Endodermal cell (in vitro differentiated cells): Measurements from ENCODE around the gene UBE2QL1. TPM values are rescaled to one million over a fixed set of nuclear protein-coding genes. Genes with fewer than 3 reads are reported as not detected.

Source experiments
- DNase-seq: peaks from one replicate; pipeline ENCODE4 v3.0.0-alpha.2; 2017
- H3K27ac ChIP-seq: 2 replicates; pipeline ENCODE4 v1.5.1; 2013; ENCODE audit warnings: mild to moderate bottlenecking, low read depth, low read length, moderate library complexity
- H3K27me3 ChIP-seq: 2 replicates; pipeline ENCODE4 v1.6.1; 2013; ENCODE audit warnings: mild to moderate bottlenecking, low read length, moderate library complexity; ENCODE audit not compliant: insufficient read depth, control insufficient read depth, poor library complexity, severe bottlenecking
- H3K36me3 ChIP-seq: 2 replicates; pipeline ENCODE4 v1.7.0; 2013; ENCODE audit warnings: mild to moderate bottlenecking, low read length, moderate library complexity; ENCODE audit not compliant: control insufficient read depth, insufficient read depth
- H3K4me1 ChIP-seq: one replicate; pipeline ENCODE4 v1.7.0; 2013; ENCODE audit warnings: low read length; ENCODE audit not compliant: control insufficient read depth, insufficient read depth
- H3K4me3 ChIP-seq: 2 replicates; pipeline ENCODE4 v1.5.1; 2013; ENCODE audit warnings: mild to moderate bottlenecking, low read length, moderate library complexity
- H3K9ac ChIP-seq: 2 replicates; pipeline ENCODE4 v1.6.1; 2013; ENCODE audit warnings: mild to moderate bottlenecking, low read length, moderate library complexity; ENCODE audit not compliant: poor library complexity, severe bottlenecking; ENCODE audit errors: extremely low read depth
- H3K9me3 ChIP-seq: 2 replicates; pipeline ENCODE4 v1.6.1; 2013; ENCODE audit warnings: mild to moderate bottlenecking, low read length, moderate library complexity; ENCODE audit not compliant: control insufficient read depth
- H3K27ac Mint-ChIP-seq: 2 replicates; pipeline ENCODE4 v1.8.0; 2020; ENCODE audit warnings: mixed read lengths
- H3K27me3 Mint-ChIP-seq: 2 replicates; pipeline ENCODE4 v1.8.0; 2021; ENCODE audit warnings: mild to moderate bottlenecking, mixed read lengths; ENCODE audit not compliant: insufficient read depth
- H3K36me3 Mint-ChIP-seq: 2 replicates; pipeline ENCODE4 v1.8.0; 2020; ENCODE audit warnings: low read depth, mixed read lengths
- H3K4me1 Mint-ChIP-seq: 2 replicates; pipeline ENCODE4 v1.8.0; 2020; ENCODE audit warnings: mixed read lengths
- H3K4me3 Mint-ChIP-seq: 2 replicates; pipeline ENCODE4 v1.8.0; 2020; ENCODE audit warnings: mild to moderate bottlenecking, moderate library complexity, mixed read lengths
- H3K9me3 Mint-ChIP-seq: 2 replicates; pipeline ENCODE4 v1.8.0; 2020; ENCODE audit warnings: mild to moderate bottlenecking, mixed read lengths
- CTCF ChIP-seq: fragments of 200-600 bp; sonication (generic); conservative IDR thresholded peaks from 2 replicates; pipeline ENCODE4 v1.5.0; 2021; ENCODE audit warnings: antibody characterized with exemption, mild to moderate bottlenecking
- WGBS, 2 experiments: methylation state at CpG; one replicate each; pipeline versions ENCODE4 v1.1.5 to v1.1.7; 2013; ENCODE audit warnings: missing lambda C conversion rate in 2 of 2, mixed read lengths in 1 of 2; ENCODE audit not compliant: insufficient coverage in 1 of 2, insufficient read length in 1 of 2; 5-methylcytosine and 5-hydroxymethylcytosine counted together
- total RNA-seq, 2 donors: library from RNA; stranded (reverse); fragmentation: NEBNext Ultra II Directional in 1 of 2; extraction: Animal tissue kit (Norgen Biotek cat#: 25700) in 1 of 2; gene quantifications; 2 replicates in 1 of 2; 3 replicates in 1 of 2; pipeline ENCODE4 v1.2.1, GENCODE V29; 2021

UBE2QL1 gene
- total RNA-seq, 2 donors from 2014 or later = 0.11 TPM; not detected in 1

- Histone ChIP-seq H3K27ac (no peak overlapping the region), H3K4me1 (no peaks in the 10 kb centered on the region), H3K36me3 (no peaks in the 10 kb centered on the region), H3K27me3 (peaks cover 18% of the 10 kb centered on the region), H3K9me3 (no peaks in the 10 kb centered on the region), H3K4me3 (no peak overlapping the region), H3K9ac (no peak overlapping the region)
- Mint-ChIP-seq H3K27ac (no peak overlapping the region), H3K9me3 (no peaks in the 10 kb centered on the region), H3K36me3 (no peaks in the 10 kb centered on the region), H3K4me3 (no peak overlapping the region), H3K4me1 (no peaks in the 10 kb centered on the region), H3K27me3 (peaks cover 15% of the 10 kb centered on the region)
- DNase-seq = no peak
- 75% methylated on average over 1 of the region's 1 CpG; no CpG with 5 or more reads in 1 of the 2 experiments for WGBS, 2 experiments
- TF ChIP-seq CTCF = no peak
These were observed 37.4 kb downstream of the UBE2QL1 start for GRCh38 chr5:6486074-6486473.

- H3K27me3 ChIP-seq = peaks cover 23% of the 10 kb centered on the region
- H3K4me1 ChIP-seq = no peaks in the 10 kb centered on the region
- 87 to 100% methylated on average over 1 to 2 of the region's 3 CpGs for WGBS, 2 experiments
- H3K27me3 Mint-ChIP-seq = peaks cover 18% of the 10 kb centered on the region
- H3K9me3 ChIP-seq = no peaks in the 10 kb centered on the region
- H3K4me3 ChIP-seq = no peak overlapping the region
- no peak overlapping the region for H3K9ac ChIP-seq
- no peak overlapping the region for H3K27ac ChIP-seq
- H3K9me3 Mint-ChIP-seq = no peaks in the 10 kb centered on the region
- H3K4me1 Mint-ChIP-seq = no peaks in the 10 kb centered on the region
- no peaks in the 10 kb centered on the region for H3K36me3 ChIP-seq
- DNase-seq = no peak
- no peak for TF ChIP-seq CTCF
- no peak overlapping the region for H3K4me3 Mint-ChIP-seq
- H3K36me3 Mint-ChIP-seq = no peaks in the 10 kb centered on the region
- no peak overlapping the region for H3K27ac Mint-ChIP-seq
These were observed 38.4 kb downstream of the UBE2QL1 start for GRCh38 chr5:6487081-6487480.

GRCh38 chr5:6488021-6488420, 39.4 kb downstream of the UBE2QL1 start:
- no peak for DNase-seq
- Histone ChIP-seq H3K36me3 (no peaks in the 10 kb centered on the region), H3K4me3 (no peak overlapping the region), H3K27me3 (peaks cover 23% of the 10 kb centered on the region), H3K9me3 (no peaks in the 10 kb centered on the region), H3K27ac (no peak overlapping the region), H3K4me1 (no peaks in the 10 kb centered on the region), H3K9ac (no peak overlapping the region)
- Mint-ChIP-seq H3K27ac (no peak overlapping the region), H3K4me1 (no peaks in the 10 kb centered on the region), H3K27me3 (peaks cover 18% of the 10 kb centered on the region), H3K9me3 (no peaks in the 10 kb centered on the region), H3K36me3 (no peaks in the 10 kb centered on the region), H3K4me3 (no peak overlapping the region)
- TF ChIP-seq CTCF = no peak
- 73 to 79% methylated on average over 4 of the region's 4 CpGs for WGBS, 2 experiments
